IMR-90 (cell line): ENCODE measurements around the gene CXCR2. TPM values are rescaled to one million over a fixed set of nuclear protein-coding genes. Genes with fewer than 3 reads are reported as not detected.

Source experiments
- ATAC-seq: fragments of 200-7000 bp; cut with Tn5 transposase; 2 replicates; pipeline ENCODE4 v1.9.1; 2020; ENCODE audit warnings: low read depth, mild to moderate bottlenecking, moderate library complexity
- BruUV-seq: library from RNA; stranded (reverse); fragments of 400-500 nt; replicated peaks from 2 replicates; lab custom pipeline; 2021; lab: Mats Ljungman, UMichigan
- CTCF ChIA-PET: fragments of 300-600 bp; formaldehyde crosslinking; extraction: SDS; loops from one replicate; lab custom pipeline; 2021; ENCODE audit warnings: antibody characterized with exemption; lab: Yijun Ruan, JAX
- POLR2A ChIA-PET: fragments of 300-600 bp; sonication (Branson Sonifier 250); formaldehyde crosslinking; loops from one replicate; lab custom pipeline; 2022; ENCODE audit warnings: antibody characterized with exemption; ENCODE audit not compliant: unreplicated experiment; lab: Charles Lee
- DNase-seq: peaks from one replicate; pipeline ENCODE4 v3.0.0; 2013
- H2AFZ ChIP-seq: replicated peaks from 2 replicates; pipeline ENCODE3; 2013; ENCODE audit warnings: low read length, mild to moderate bottlenecking; ENCODE audit not compliant: poor library complexity
- H2AK5ac ChIP-seq: 2 replicates; pipeline ENCODE4 v1.6.1; 2013; ENCODE audit warnings: low read depth, low read length, inconsistent platforms
- H2AK9ac ChIP-seq: replicated peaks from 2 replicates; pipeline ENCODE3; 2013; ENCODE audit warnings: mild to moderate bottlenecking, low read depth, low read length, moderate library complexity; ENCODE audit not compliant: poor library complexity
- H2BK120ac ChIP-seq: 2 replicates; pipeline ENCODE4 v1.6.1; 2013; ENCODE audit warnings: low read depth, low read length, inconsistent platforms
- H2BK15ac ChIP-seq: 3 replicates; pipeline ENCODE4 v1.6.1; 2013; ENCODE audit warnings: low read depth, low read length, inconsistent platforms
- H2BK20ac ChIP-seq: 2 replicates; pipeline ENCODE4 v1.6.1; 2013; ENCODE audit warnings: low read depth, mild to moderate bottlenecking, inconsistent platforms, low read length, moderate library complexity
- H2BK5ac ChIP-seq: 2 replicates; pipeline ENCODE4 v1.6.1; 2013; ENCODE audit warnings: mild to moderate bottlenecking, low read depth, low read length, inconsistent platforms; ENCODE audit not compliant: poor library complexity, severe bottlenecking
- H3K14ac ChIP-seq: replicated peaks from 2 replicates; pipeline ENCODE4 v1.6.1; 2013; ENCODE audit warnings: low read depth, low read length, inconsistent platforms
- H3K18ac ChIP-seq: 2 replicates; pipeline ENCODE4 v1.6.1; 2013; ENCODE audit warnings: low read depth, low read length, control low read depth
- H3K23ac ChIP-seq: 2 replicates; pipeline ENCODE4 v1.6.1; 2013; ENCODE audit warnings: low read depth, low read length, inconsistent platforms
- H3K27ac ChIP-seq: 2 replicates; pipeline ENCODE4 v1.5.1; 2013; ENCODE audit warnings: mild to moderate bottlenecking, control low read depth, low read length; ENCODE audit not compliant: insufficient read depth
- H3K27me3 ChIP-seq: 2 replicates; pipeline ENCODE4 v1.6.1; 2013; ENCODE audit warnings: low read length; ENCODE audit not compliant: control insufficient read depth, insufficient read depth
- H3K36me3 ChIP-seq: 2 replicates; pipeline ENCODE4 v1.6.1; 2013; ENCODE audit warnings: low read length, mixed read lengths; ENCODE audit not compliant: control insufficient read depth, insufficient read depth
- H3K4ac ChIP-seq: 2 replicates; pipeline ENCODE4 v1.6.1; 2013; ENCODE audit warnings: low read depth, low read length, inconsistent platforms
- H3K4me1 ChIP-seq: 2 replicates; pipeline ENCODE4 v1.6.1; 2013; ENCODE audit warnings: low read length, mixed read lengths; ENCODE audit not compliant: control insufficient read depth, insufficient read depth
- H3K4me2 ChIP-seq: 2 replicates; pipeline ENCODE4 v1.6.1; 2013; ENCODE audit warnings: low read depth, mild to moderate bottlenecking, control low read depth, low read length, moderate library complexity
- H3K4me3 ChIP-seq: 2 replicates; pipeline ENCODE4 v1.5.1; 2013; ENCODE audit warnings: low read depth, mild to moderate bottlenecking, control low read depth, low read length, moderate library complexity; ENCODE audit not compliant: insufficient read depth
- H3K56ac ChIP-seq: 2 replicates; pipeline ENCODE4 v1.6.1; 2013; ENCODE audit warnings: low read length, inconsistent platforms; ENCODE audit not compliant: insufficient read depth; ENCODE audit errors: extremely low read depth
- H3K79me1 ChIP-seq, 2 experiments: 2 replicates each; pipeline ENCODE4 v1.6.1; 2013; ENCODE audit warnings: low read length in 2 of 2, inconsistent platforms in 1 of 2, low read depth in 1 of 2
- H3K9ac ChIP-seq: 2 replicates; pipeline ENCODE4 v1.6.1; 2013; ENCODE audit warnings: low read depth, low read length, control low read depth
- H3K9me1 ChIP-seq: 2 replicates; pipeline ENCODE4 v1.6.1; 2013; ENCODE audit warnings: low read length, inconsistent platforms; ENCODE audit not compliant: insufficient read depth
- H3K9me3 ChIP-seq: 2 replicates; pipeline ENCODE4 v1.6.1; 2013; ENCODE audit warnings: low read length; ENCODE audit not compliant: control insufficient read depth, insufficient read depth
- H4K20me1 ChIP-seq: 2 replicates; pipeline ENCODE4 v1.6.1; 2013; ENCODE audit warnings: low read length, inconsistent platforms; ENCODE audit not compliant: insufficient read depth
- H4K5ac ChIP-seq: 2 replicates; pipeline ENCODE4 v1.6.1; 2013; ENCODE audit warnings: mild to moderate bottlenecking, low read depth, low read length, control low read depth
- H4K8ac ChIP-seq, 2 experiments: 2 replicates each; pipeline ENCODE4 v1.6.1; 2013; ENCODE audit warnings: low read depth in 2 of 2, low read length in 2 of 2, control low read depth in 1 of 2, inconsistent platforms in 1 of 2
- H4K91ac ChIP-seq: 2 replicates; pipeline ENCODE4 v1.6.1; 2013; ENCODE audit warnings: low read depth, low read length, inconsistent platforms; ENCODE audit not compliant: insufficient read depth
- CEBPB ChIP-seq: IDR thresholded peaks from 2 replicates; pipeline ENCODE4 v1.6.1; 2012; ENCODE audit warnings: low read depth, low read length, improper control_type of control experiment
- CHD1 ChIP-seq: IDR thresholded peaks from 2 replicates; pipeline ENCODE4 v1.6.1; 2012; ENCODE audit warnings: low read depth, low read length, improper control_type of control experiment
- MAFK ChIP-seq: IDR thresholded peaks from 2 replicates; pipeline ENCODE4 v1.6.1; 2012; ENCODE audit warnings: low read depth, low read length, improper control_type of control experiment
- MAZ ChIP-seq: IDR thresholded peaks from 2 replicates; pipeline ENCODE4 v1.6.1; 2012; ENCODE audit warnings: low read depth, mild to moderate bottlenecking, low read length, improper control_type of control experiment, moderate library complexity, borderline replicate concordance
- NFE2L2 ChIP-seq: fragments of 150-350 bp; IDR thresholded peaks from 2 replicates; pipeline ENCODE4 v1.6.1; 2016; ENCODE audit warnings: low read depth, mild to moderate bottlenecking, low read length
- POLR2A ChIP-seq: IDR thresholded peaks from 2 replicates; pipeline ENCODE4 v1.6.1; 2012; ENCODE audit warnings: mild to moderate bottlenecking, low read depth, low read length
- RAD21 ChIP-seq: IDR thresholded peaks from 2 replicates; pipeline ENCODE4 v1.6.1; 2012; ENCODE audit warnings: low read length, improper control_type of control experiment
- RCOR1 ChIP-seq: IDR thresholded peaks from 2 replicates; pipeline ENCODE4 v1.6.1; 2012; ENCODE audit warnings: mild to moderate bottlenecking, low read length, improper control_type of control experiment; ENCODE audit not compliant: insufficient replicate concordance
- RFX5 ChIP-seq: IDR thresholded peaks from 2 replicates; pipeline ENCODE4 v1.8.0; 2012; ENCODE audit warnings: low read depth, mild to moderate bottlenecking, low read length, moderate library complexity
- SMC3 ChIP-seq: fragments of 150-350 bp; IDR thresholded peaks from 2 replicates; pipeline ENCODE4 v1.6.1; 2016; ENCODE audit warnings: low read depth, mild to moderate bottlenecking, antibody characterized with exemption, low read length, moderate library complexity
- WGBS, 2 experiments: methylation state at CpG; one replicate each; pipeline versions ENCODE4 v1.1.5 to v1.1.7; 2013; ENCODE audit warnings: missing lambda C conversion rate in 2 of 2; ENCODE audit not compliant: insufficient read length in 1 of 2; ENCODE audit errors: extremely low coverage in 2 of 2; 5-methylcytosine and 5-hydroxymethylcytosine counted together
- dilution Hi-C: fragments of 300-500 bp; cut with HindIII; formaldehyde crosslinking; loops from one replicate; pipeline ENCODE4 v1.14.3; 2018; ENCODE audit warnings: low sequenced_read_pairs; ENCODE audit not compliant: unreplicated experiment
- in situ Hi-C: fragments of 300-500 bp; cut with MboI; formaldehyde crosslinking; loops from 3 replicates; pipeline ENCODE4 v1.14.3; 2019; ENCODE audit warnings: low sequenced_read_pairs, inconsistent platforms, mixed read lengths
- intact Hi-C: fragments of 100-400 bp; cut with micrococcal nuclease; formaldehyde crosslinking; loops from 2 replicates; pipeline ENCODE4 v1.10.0; 2022
- polyA plus RNA-seq, 3 experiments: library from polyadenylated mRNA; depleted of rRNA; stranded (reverse); fragments of >200 nt; gene quantifications; 2 replicates each; pipeline ENCODE4 v1.2.3, GENCODE V29; 2012; ENCODE audit warnings: low replicate concordance in 1 of 3
- total RNA-seq: library from RNA; depleted of rRNA; stranded (reverse); fragments of >200 nt; gene quantifications from 2 replicates; pipeline ENCODE4 v1.2.3, GENCODE V29; 2012
- TF ChIP-seq, protein P1 (sequence below): fragments of 150-350 bp; IDR thresholded peaks from 2 replicates; pipeline ENCODE4 v1.6.1; 2016; ENCODE audit warnings: low read depth, mild to moderate bottlenecking, low read length, moderate library complexity, borderline replicate concordance
- TF ChIP-seq, protein P2 (sequence below): conservative IDR thresholded peaks from 2 replicates; pipeline ENCODE4 v1.5.1; 2012; ENCODE audit warnings: mild to moderate bottlenecking, low read depth, low read length, improper control_type of control experiment
- TF ChIP-seq, protein P3 (sequence below): fragments of 150-350 bp; IDR thresholded peaks from 2 replicates; pipeline ENCODE4 v1.6.1; 2017; ENCODE audit warnings: mild to moderate bottlenecking, antibody characterized with exemption, low read length, low read depth

The CXCR2 gene
- total and polyA plus RNA-seq, 2 of the 4 experiments (the other 2 are of a cell fraction), result not detected

DNA sequence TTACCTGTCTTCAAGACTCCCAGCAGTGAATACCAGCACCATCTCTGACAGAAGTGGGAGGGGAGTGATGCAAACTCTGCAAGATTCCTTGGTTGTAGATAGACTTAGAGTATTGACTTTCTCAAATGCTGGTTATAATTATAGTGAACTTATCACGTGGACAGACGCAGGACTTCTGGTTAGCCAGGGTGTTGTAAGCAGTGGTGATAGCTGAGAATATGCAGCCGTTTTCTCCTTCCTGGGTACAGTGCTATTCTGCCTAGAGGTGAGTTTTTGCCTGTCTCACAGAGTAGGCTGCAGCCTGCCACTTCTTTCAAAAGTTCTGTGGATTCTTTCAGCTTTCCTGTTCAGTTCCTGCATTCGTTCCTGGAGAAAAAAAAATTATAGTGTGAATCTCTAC, 733 bp upstream of the CXCR2 start:
- Histone ChIP-seq H3K9me3 (peaks cover 5% of the 10 kb centered on the region), H4K8ac (no peak overlapping the region), H2BK120ac (no peak overlapping the region), H3K36me3 (no peaks in the 10 kb centered on the region), H3K4me3 (no peak overlapping the region), H3K4me1 (no peaks in the 10 kb centered on the region), H3K18ac (no peak overlapping the region), H2AFZ (no peak overlapping the region), H3K4ac (no peak overlapping the region), H3K14ac (no peak overlapping the region), H4K5ac (no peak overlapping the region), H3K9me1 (no peaks in the 10 kb centered on the region), H4K20me1 (no peaks in the 10 kb centered on the region), H3K56ac (no peak overlapping the region), H2AK5ac (no peak overlapping the region), H3K23ac (no peak overlapping the region), H3K79me1 (no peaks in the 10 kb centered on the region), H2BK5ac (no peak overlapping the region), H3K9ac (no peak overlapping the region), H4K91ac (no peak overlapping the region), H3K4me2 (no peak overlapping the region), H2AK9ac (no peak overlapping the region), H3K27me3 (peaks cover 51% of the 10 kb centered on the region), H2BK15ac (no peak overlapping the region), H3K27ac (no peak overlapping the region), H2BK20ac (no peak overlapping the region)
- DNase-seq, result peak; percentile 4
- in situ Hi-C loops, result no loop called here
- intact Hi-C loops, result no loop called here
- TF ChIP-seq RAD21 (no peak), MAFK (no peak), CEBPB (no peak), MAZ (no peak), SMC3 (no peak), RCOR1 (no peak), NFE2L2 (no peak), CHD1 (no peak), POLR2A (no peak), RFX5 (no peak)
- TF ChIP-seq, protein P1, sequence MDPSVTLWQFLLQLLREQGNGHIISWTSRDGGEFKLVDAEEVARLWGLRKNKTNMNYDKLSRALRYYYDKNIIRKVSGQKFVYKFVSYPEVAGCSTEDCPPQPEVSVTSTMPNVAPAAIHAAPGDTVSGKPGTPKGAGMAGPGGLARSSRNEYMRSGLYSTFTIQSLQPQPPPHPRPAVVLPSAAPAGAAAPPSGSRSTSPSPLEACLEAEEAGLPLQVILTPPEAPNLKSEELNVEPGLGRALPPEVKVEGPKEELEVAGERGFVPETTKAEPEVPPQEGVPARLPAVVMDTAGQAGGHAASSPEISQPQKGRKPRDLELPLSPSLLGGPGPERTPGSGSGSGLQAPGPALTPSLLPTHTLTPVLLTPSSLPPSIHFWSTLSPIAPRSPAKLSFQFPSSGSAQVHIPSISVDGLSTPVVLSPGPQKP, result no peak
- TF ChIP-seq, protein P2, sequence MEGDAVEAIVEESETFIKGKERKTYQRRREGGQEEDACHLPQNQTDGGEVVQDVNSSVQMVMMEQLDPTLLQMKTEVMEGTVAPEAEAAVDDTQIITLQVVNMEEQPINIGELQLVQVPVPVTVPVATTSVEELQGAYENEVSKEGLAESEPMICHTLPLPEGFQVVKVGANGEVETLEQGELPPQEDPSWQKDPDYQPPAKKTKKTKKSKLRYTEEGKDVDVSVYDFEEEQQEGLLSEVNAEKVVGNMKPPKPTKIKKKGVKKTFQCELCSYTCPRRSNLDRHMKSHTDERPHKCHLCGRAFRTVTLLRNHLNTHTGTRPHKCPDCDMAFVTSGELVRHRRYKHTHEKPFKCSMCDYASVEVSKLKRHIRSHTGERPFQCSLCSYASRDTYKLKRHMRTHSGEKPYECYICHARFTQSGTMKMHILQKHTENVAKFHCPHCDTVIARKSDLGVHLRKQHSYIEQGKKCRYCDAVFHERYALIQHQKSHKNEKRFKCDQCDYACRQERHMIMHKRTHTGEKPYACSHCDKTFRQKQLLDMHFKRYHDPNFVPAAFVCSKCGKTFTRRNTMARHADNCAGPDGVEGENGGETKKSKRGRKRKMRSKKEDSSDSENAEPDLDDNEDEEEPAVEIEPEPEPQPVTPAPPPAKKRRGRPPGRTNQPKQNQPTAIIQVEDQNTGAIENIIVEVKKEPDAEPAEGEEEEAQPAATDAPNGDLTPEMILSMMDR, result no peak
- TF ChIP-seq, protein P3, sequence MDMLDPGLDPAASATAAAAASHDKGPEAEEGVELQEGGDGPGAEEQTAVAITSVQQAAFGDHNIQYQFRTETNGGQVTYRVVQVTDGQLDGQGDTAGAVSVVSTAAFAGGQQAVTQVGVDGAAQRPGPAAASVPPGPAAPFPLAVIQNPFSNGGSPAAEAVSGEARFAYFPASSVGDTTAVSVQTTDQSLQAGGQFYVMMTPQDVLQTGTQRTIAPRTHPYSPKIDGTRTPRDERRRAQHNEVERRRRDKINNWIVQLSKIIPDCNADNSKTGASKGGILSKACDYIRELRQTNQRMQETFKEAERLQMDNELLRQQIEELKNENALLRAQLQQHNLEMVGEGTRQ, result no peak
- dilution Hi-C loops, result no loop called here
- POLR2A ChIA-PET, result no interaction called here
- ATAC-seq, result peak; percentile 44
- WGBS, 2 experiments, result no CpG with 5 or more reads among the region's 4 CpGs
- no TSS peak for BruUV-seq
- CTCF ChIA-PET, result no interaction called here
